ENCODE results near the gene PLCE1.

The PLCE1 gene

DNA sequence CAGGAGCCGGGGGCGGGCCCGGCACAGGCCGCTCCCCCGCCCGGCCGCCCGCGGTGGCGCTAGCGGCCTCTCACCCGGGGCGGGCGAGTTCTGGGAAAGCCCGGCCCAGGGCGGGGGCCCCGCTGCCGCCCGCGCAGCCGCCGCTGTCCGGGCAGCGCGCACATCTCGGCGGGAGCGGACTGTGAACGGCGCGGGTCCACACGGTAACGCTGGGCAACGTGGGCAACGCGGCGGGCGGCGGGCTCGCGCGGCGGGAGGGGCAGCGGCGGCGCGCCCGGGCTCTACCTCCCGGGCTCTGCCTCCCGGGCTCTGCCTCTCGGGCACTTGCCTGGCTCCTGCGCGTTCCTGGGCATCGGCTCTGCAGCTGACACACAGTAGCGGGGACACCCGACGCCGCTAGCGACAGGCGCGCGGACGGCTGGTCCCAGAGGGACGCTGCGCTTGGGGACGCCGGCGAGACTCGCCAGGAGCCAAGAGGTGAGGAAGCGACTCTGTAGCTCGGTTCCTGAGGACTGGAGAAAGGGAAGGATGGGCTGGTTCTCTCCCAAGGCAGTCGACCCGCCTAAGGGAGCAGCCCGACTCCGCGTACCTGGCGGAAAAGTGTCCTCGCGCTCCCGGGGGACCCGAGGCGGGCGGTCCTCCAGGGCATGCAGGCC is at the start of gene PLCE1:
PLCE1 (plus strand) TSS at position 150 of the 656 bp plus-strand sequence. CDS start 37,116 bp downstream, outside the sequence.
- peaks cover 32% of the 10 kb centered on the region for H3K4me1 Mint-ChIP-seq
- peaks cover 53% of the 10 kb centered on the region for H3K27me3 Mint-ChIP-seq (ENCODE audit: low read depth, poor library complexity)
- peak; percentile 73 for DNase-seq
- TF ChIP-seq, protein P1, sequence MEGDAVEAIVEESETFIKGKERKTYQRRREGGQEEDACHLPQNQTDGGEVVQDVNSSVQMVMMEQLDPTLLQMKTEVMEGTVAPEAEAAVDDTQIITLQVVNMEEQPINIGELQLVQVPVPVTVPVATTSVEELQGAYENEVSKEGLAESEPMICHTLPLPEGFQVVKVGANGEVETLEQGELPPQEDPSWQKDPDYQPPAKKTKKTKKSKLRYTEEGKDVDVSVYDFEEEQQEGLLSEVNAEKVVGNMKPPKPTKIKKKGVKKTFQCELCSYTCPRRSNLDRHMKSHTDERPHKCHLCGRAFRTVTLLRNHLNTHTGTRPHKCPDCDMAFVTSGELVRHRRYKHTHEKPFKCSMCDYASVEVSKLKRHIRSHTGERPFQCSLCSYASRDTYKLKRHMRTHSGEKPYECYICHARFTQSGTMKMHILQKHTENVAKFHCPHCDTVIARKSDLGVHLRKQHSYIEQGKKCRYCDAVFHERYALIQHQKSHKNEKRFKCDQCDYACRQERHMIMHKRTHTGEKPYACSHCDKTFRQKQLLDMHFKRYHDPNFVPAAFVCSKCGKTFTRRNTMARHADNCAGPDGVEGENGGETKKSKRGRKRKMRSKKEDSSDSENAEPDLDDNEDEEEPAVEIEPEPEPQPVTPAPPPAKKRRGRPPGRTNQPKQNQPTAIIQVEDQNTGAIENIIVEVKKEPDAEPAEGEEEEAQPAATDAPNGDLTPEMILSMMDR (IDR thresholded peaks at IDR 0.05): no peak
- peak within 1 kb of the TSS; percentile 80 for H3K4me3 Mint-ChIP-seq
- peaks cover 5% of the 10 kb centered on the region for H3K9me3 Mint-ChIP-seq
- H3K36me3 Mint-ChIP-seq (ENCODE audit: low read depth): no peaks in the 10 kb centered on the region
- no peak within 1 kb of the TSS for H3K27ac Mint-ChIP-seq

GRCh38 chr10:93945819-93946218 is 47.9 kb upstream of the PLCE1 start:
- Mint-ChIP-seq H3K36me3 (ENCODE audit: low read depth) (no peaks in the 10 kb centered on the region), H3K27ac (no peak overlapping the region), H3K4me3 (no peak overlapping the region), H3K4me1 (peaks cover 21% of the 10 kb centered on the region), H3K9me3 (no peaks in the 10 kb centered on the region), H3K27me3 (ENCODE audit: low read depth, poor library complexity) (peaks cover 9% of the 10 kb centered on the region)
- DNase-seq: no peak
- TF ChIP-seq, protein P1 (IDR thresholded peaks at IDR 0.05): no peak

GRCh38 chr10:93947055-93947454 is 46.7 kb upstream of the PLCE1 start:
- TF ChIP-seq, protein P1 (IDR thresholded peaks at IDR 0.05): no peak
- H3K4me1 Mint-ChIP-seq: peaks cover 21% of the 10 kb centered on the region
- peak overlapping the region; percentile 91 for H3K27ac Mint-ChIP-seq
- peaks cover 6% of the 10 kb centered on the region for H3K27me3 Mint-ChIP-seq (ENCODE audit: low read depth, poor library complexity)
- H3K36me3 Mint-ChIP-seq (ENCODE audit: low read depth): no peaks in the 10 kb centered on the region
- no peaks in the 10 kb centered on the region for H3K9me3 Mint-ChIP-seq
- peak overlapping the region; percentile 9 for H3K4me3 Mint-ChIP-seq
- peak; percentile 51 for DNase-seq

DNA sequence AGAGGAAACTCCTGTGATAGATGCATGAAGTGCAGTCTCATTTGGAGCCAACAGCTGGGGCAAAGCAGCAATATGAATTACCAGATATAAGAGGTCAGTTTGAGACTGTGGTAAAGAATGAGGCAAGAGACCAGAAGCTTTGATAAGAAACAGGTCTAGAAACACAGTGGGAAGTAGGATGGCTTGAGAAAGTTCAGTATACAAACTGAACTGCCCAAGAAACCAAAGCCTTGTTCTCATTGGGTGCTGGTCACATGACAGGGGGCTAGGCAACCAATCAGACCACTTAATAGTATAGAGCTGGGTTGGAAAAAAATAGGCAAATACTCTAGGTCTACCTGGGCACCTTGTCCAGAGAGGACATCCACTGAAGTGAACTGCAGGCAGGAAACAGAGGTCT is 46.2 kb upstream of the PLCE1 start:
- peak overlapping the region; percentile 91 for H3K27ac Mint-ChIP-seq
- TF ChIP-seq, protein P1 (IDR thresholded peaks at IDR 0.05): no peak
- peaks cover 21% of the 10 kb centered on the region for H3K4me1 Mint-ChIP-seq
- no peak for DNase-seq
- no peaks in the 10 kb centered on the region for H3K9me3 Mint-ChIP-seq
- H3K27me3 Mint-ChIP-seq (ENCODE audit: low read depth, poor library complexity): peaks cover 6% of the 10 kb centered on the region
- H3K36me3 Mint-ChIP-seq (ENCODE audit: low read depth): no peaks in the 10 kb centered on the region
- H3K4me3 Mint-ChIP-seq: peak overlapping the region; percentile 9

DNA sequence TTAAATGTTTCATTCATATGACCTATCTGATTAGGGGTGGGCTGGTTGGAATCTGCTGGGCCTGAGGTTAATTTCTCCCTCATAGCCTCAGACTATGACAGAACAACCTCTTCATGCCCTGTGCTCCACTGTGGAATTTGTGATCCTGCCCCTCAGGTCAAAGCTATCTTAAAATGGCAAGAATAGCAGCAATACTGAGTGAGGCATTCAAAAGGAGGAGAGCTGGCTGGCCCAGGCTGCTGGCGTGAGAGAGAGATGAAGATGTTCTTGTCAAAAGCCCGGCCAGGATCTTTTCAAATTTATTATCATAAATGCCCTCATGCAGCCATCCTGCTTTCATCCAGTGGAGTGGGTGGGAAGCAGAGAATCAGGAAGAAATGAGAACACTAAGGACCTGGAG is 41.8 kb upstream of the PLCE1 start:
- Mint-ChIP-seq H3K9me3 (no peaks in the 10 kb centered on the region), H3K36me3 (ENCODE audit: low read depth) (no peaks in the 10 kb centered on the region), H3K27me3 (ENCODE audit: low read depth, poor library complexity) (peaks cover 3% of the 10 kb centered on the region), H3K27ac (no peak overlapping the region), H3K4me1 (peaks cover 9% of the 10 kb centered on the region), H3K4me3 (no peak overlapping the region)
- TF ChIP-seq, protein P1 (IDR thresholded peaks at IDR 0.05): no peak
- DNase-seq: no peak

DNA sequence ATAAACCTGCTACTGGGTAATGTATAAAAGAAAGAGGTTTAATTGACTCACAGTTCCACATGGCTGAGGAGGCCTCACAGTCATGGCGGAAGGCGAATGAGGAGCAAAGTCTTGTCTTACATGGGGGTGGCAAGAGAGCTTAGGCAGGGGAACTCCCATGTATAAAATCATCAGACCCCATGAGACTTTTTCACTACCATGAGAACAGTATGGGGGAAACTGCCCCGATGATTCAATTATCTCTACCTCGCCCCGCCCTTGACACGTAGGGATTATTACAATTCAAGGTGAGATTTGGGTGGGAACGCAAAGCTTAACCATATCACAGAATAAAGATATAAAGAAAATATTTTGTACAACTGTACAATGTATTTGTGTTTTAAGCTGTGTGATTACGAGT is 39.4 kb upstream of the PLCE1 start:
- Mint-ChIP-seq H3K27me3 (ENCODE audit: low read depth, poor library complexity) (peaks cover 4% of the 10 kb centered on the region), H3K27ac (no peak overlapping the region), H3K36me3 (ENCODE audit: low read depth) (no peaks in the 10 kb centered on the region), H3K9me3 (no peaks in the 10 kb centered on the region), H3K4me1 (no peaks in the 10 kb centered on the region), H3K4me3 (no peak overlapping the region)
- DNase-seq: no peak
- TF ChIP-seq, protein P1 (IDR thresholded peaks at IDR 0.05): no peak

Data from nephron progenitor cell (in vitro differentiated cells).